Fibroblast of lung (primary cell): Measurements from ENCODE around the gene DLK2.
A peak's percentile ranks its signal among the peaks of the same experiment; 100 is the strongest.

Experiments used
- EZH2 ChIP-seq: IDR thresholded peaks from 2 replicates; pipeline ENCODE4 v1.5.1; 2012; ENCODE audit warnings: low read length, control low read depth, mild to moderate bottlenecking; ENCODE audit errors: missing control alignments
- TF ChIP-seq, protein P1 (sequence below), 2 donors: IDR thresholded peaks in 1 of 2; conservative IDR thresholded peaks in 1 of 2; 1 replicate in 1 of 2; 2 replicates in 1 of 2; pipeline ENCODE4 v1.5.1; 2011 to 2012; ENCODE audit warnings: low read length in 2 of 2, control low read depth in 1 of 2, inconsistent platforms in 1 of 2, low read depth in 1 of 2, mild to moderate bottlenecking in 1 of 2

DNA sequence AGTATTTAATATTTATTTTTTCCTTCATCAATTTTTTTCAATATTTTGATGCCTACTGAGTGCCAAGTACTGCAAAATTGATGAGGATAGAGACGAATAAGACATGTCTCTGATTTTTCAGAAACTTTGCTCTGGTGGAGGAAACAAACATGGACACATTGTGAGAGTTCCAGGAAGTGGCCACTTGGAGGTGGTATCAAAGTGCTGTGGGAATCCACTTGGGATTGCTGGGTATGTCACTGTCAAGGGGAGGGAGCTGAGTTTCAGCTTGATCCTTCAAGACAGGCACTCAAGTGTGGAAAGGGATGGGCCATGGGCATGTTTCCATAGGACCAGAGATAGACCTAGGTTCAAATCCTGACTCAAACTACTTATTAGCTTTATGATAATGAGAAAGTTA lies 52.5 kb downstream of the DLK2 start:
- TF ChIP-seq, protein P1, sequence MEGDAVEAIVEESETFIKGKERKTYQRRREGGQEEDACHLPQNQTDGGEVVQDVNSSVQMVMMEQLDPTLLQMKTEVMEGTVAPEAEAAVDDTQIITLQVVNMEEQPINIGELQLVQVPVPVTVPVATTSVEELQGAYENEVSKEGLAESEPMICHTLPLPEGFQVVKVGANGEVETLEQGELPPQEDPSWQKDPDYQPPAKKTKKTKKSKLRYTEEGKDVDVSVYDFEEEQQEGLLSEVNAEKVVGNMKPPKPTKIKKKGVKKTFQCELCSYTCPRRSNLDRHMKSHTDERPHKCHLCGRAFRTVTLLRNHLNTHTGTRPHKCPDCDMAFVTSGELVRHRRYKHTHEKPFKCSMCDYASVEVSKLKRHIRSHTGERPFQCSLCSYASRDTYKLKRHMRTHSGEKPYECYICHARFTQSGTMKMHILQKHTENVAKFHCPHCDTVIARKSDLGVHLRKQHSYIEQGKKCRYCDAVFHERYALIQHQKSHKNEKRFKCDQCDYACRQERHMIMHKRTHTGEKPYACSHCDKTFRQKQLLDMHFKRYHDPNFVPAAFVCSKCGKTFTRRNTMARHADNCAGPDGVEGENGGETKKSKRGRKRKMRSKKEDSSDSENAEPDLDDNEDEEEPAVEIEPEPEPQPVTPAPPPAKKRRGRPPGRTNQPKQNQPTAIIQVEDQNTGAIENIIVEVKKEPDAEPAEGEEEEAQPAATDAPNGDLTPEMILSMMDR (conservative IDR thresholded peaks at IDR 0.05 in 1 of 2, IDR thresholded peaks at IDR 0.05 in 1 of 2; ENCODE audit: low read depth in 1 of 2, low read length in 2 of 2): peak in 1 of 2 donors; percentile 16
- TF ChIP-seq EZH2: no peak
